ENCODE measurements around the gene CALR.

DNA sequence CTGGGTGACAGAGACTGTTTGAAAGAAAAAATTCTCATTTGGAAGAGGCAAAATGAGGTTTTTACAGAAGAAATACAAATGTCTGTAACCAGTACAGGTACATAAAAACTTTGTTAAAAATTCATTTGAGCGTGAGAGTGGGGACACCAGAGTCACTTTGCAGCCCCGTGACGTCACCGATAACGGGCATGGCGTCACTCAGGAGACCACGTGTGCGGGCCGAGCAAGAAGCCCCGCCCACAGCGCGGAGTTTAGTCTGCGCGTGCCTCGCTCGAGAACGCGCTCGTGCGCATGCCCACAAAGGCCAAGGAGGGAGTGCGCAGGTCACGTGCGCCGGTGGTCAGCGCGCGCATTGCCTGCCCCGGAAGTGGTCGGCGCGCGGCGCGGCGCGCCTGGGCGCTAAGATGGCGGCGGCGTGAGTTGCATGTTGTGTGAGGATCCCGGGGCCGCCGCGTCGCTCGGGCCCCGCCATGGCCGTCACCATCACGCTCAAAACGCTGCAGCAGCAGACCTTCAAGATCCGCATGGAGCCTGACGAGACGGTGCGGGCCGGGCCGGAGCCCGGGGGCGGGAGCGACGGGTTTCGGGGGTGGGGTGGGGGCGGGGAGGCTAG, 7.2 kb downstream of the CALR start, which contains the start of gene RAD23A:
- TF ChIP-seq, protein P1, sequence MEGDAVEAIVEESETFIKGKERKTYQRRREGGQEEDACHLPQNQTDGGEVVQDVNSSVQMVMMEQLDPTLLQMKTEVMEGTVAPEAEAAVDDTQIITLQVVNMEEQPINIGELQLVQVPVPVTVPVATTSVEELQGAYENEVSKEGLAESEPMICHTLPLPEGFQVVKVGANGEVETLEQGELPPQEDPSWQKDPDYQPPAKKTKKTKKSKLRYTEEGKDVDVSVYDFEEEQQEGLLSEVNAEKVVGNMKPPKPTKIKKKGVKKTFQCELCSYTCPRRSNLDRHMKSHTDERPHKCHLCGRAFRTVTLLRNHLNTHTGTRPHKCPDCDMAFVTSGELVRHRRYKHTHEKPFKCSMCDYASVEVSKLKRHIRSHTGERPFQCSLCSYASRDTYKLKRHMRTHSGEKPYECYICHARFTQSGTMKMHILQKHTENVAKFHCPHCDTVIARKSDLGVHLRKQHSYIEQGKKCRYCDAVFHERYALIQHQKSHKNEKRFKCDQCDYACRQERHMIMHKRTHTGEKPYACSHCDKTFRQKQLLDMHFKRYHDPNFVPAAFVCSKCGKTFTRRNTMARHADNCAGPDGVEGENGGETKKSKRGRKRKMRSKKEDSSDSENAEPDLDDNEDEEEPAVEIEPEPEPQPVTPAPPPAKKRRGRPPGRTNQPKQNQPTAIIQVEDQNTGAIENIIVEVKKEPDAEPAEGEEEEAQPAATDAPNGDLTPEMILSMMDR (IDR thresholded peaks at IDR 0.05): peak in 3 of 6 experiments; percentile 4 to 45 (median 20)
- peak in 3 of 4 donors; percentile 76 to 94 (median 91) for TF ChIP-seq POLR2A (IDR thresholded peaks at IDR 0.05)
